Right atrium auricular region (tissue), 2 donors: ENCODE data around the gene MYZAP. TPM values are rescaled to one million over a fixed set of nuclear protein-coding genes. Genes with fewer than 3 reads are reported as not detected.

ENCODE experiments used
- DNase-seq: peaks from one replicate; pipeline ENCODE4 v3.0.0-alpha.2; 2019; ENCODE audit warnings: low spot score
- H3K27ac ChIP-seq, 2 donors: fragments of 200-600 bp; sonication (generic); 1 replicate in 1 of 2; 2 replicates in 1 of 2; pipeline ENCODE4 v1.5.1; 2016 to 2019
- H3K27me3 ChIP-seq, 2 donors: fragments of 200-600 bp; sonication (generic); one replicate each; pipeline versions ENCODE4 v1.5.1 to v1.6.0; 2017 to 2019
- H3K36me3 ChIP-seq: fragments of 200-600 bp; sonication (generic); one replicate; pipeline ENCODE4 v1.5.1; 2016
- H3K4me1 ChIP-seq, 2 donors: fragments of 200-600 bp; sonication (generic); one replicate each; pipeline versions ENCODE4 v1.5.1 to v1.6.0; 2017 to 2019
- H3K4me3 ChIP-seq, 2 donors: fragments of 200-600 bp; sonication (generic); 1 replicate in 1 of 2; 2 replicates in 1 of 2; pipeline ENCODE4 v1.5.1; 2017 to 2019; ENCODE audit warnings: mild to moderate bottlenecking in 1 of 2, moderate library complexity in 1 of 2
- H3K9me3 ChIP-seq, 2 donors: fragments of 200-600 bp; sonication (generic); one replicate each; pipeline ENCODE4 v1.5.1; 2019
- CTCF ChIP-seq, 2 donors: fragments of 200-600 bp; sonication (generic); IDR thresholded peaks; one replicate each; pipeline ENCODE4 v1.5.1; 2019; ENCODE audit warnings: antibody characterized with exemption in 2 of 2
- total RNA-seq, 2 donors: library from RNA; depleted of rRNA; stranded (reverse); fragments of >200 nt; gene quantifications; one replicate each; pipeline ENCODE4 v1.1.0, GENCODE V29; 2016

Gene MYZAP
- total RNA-seq, 2 donors from 2014 or later: 305 to 491 TPM

- TF ChIP-seq CTCF (IDR thresholded peaks at IDR 0.05): peak; percentile 84 to 90
- H3K27me3 ChIP-seq: no peaks in the 10 kb centered on the region
- H3K4me3 ChIP-seq: no peak overlapping the region
- H3K9me3 ChIP-seq: no peaks in the 10 kb centered on the region
- no peak overlapping the region for H3K27ac ChIP-seq
- H3K36me3 ChIP-seq: no peaks in the 10 kb centered on the region
- H3K4me1 ChIP-seq: peaks cover 0 to 8% of the 10 kb centered on the region in 2 donors
- DNase-seq: peak; percentile 68
Measured at GRCh38 chr15:57732526-57733331, 141.0 kb downstream of the MYZAP start.

GRCh38 chr15:57734860-57735259 lies 143.2 kb downstream of the MYZAP start:
- Histone ChIP-seq H3K4me3 (no peak overlapping the region), H3K9me3 (no peaks in the 10 kb centered on the region), H3K36me3 (no peaks in the 10 kb centered on the region), H3K27ac (no peak overlapping the region), H3K4me1 (peaks cover 0 to 8% of the 10 kb centered on the region in 2 donors), H3K27me3 (no peaks in the 10 kb centered on the region)
- DNase-seq: no peak
- no peak for TF ChIP-seq CTCF (IDR thresholded peaks at IDR 0.05)

Other genes starting within 250 kb of the MYZAP start
- 10 to 100 TPM; 16.4 to 29.8 TPM for gene CGNL1, start 215.4 kb upstream of the MYZAP start, total RNA-seq
- gene POLR2M, start 114.8 kb downstream of the MYZAP start, total RNA-seq: 10 to 100 TPM; 68.0 to 97.5 TPM